HepG2 (cell line): ENCODE results near the gene TRAPPC3. TPM values are rescaled to one million over a fixed set of nuclear protein-coding genes. Genes with fewer than 3 reads are reported as not detected.

Experiments
- BHLHE40 ChIP-seq: IDR thresholded peaks from 2 replicates; pipeline ENCODE4 v1.6.1; 2011; ENCODE audit warnings: low read length, improper control_type of control experiment
- CAMTA2 ChIP-seq: sonication (generic); formaldehyde crosslinking; IDR thresholded peaks from 2 replicates; pipeline ENCODE4 v1.4.0; 2020; ENCODE audit warnings: mild to moderate bottlenecking, missing genetic modification reagents, borderline replicate concordance
- CEBPZ ChIP-seq: IDR thresholded peaks from 2 replicates; pipeline ENCODE4 v1.6.1; 2012; ENCODE audit warnings: low read length, improper control_type of control experiment
- CERS6 ChIP-seq: sonication (generic); formaldehyde crosslinking; IDR thresholded peaks from 2 replicates; pipeline ENCODE4 v1.5.0; 2020; ENCODE audit warnings: missing genetic modification reagents
- DMTF1 ChIP-seq: sonication (generic); formaldehyde crosslinking; IDR thresholded peaks from 2 replicates; pipeline ENCODE4 v1.4.0; 2020; ENCODE audit warnings: mild to moderate bottlenecking, missing genetic modification reagents
- FUBP1 ChIP-seq: sonication (generic); formaldehyde crosslinking; IDR thresholded peaks from 2 replicates; pipeline ENCODE4 v1.5.1; 2020; ENCODE audit warnings: missing genetic modification reagents, mild to moderate bottlenecking, borderline replicate concordance
- GATAD1 ChIP-seq: IDR thresholded peaks from 2 replicates; pipeline ENCODE4 v1.6.1; 2016; ENCODE audit warnings: missing genetic modification reagents, missing compliant biosample characterization
- MIER3 ChIP-seq: IDR thresholded peaks from 2 replicates; pipeline ENCODE4 v1.6.1; 2016; ENCODE audit warnings: missing compliant biosample characterization, borderline replicate concordance
- NFYC ChIP-seq: IDR thresholded peaks from 2 replicates; pipeline ENCODE4 v1.6.1; 2016; ENCODE audit warnings: missing genetic modification reagents, missing compliant biosample characterization
- RFX1 ChIP-seq: fragments of 450-650 bp; IDR thresholded peaks from 2 replicates; pipeline ENCODE4 v1.6.1; 2017
- TMF1 ChIP-seq: sonication (generic); formaldehyde crosslinking; IDR thresholded peaks from 2 replicates; pipeline ENCODE4 v1.8.1; 2022; ENCODE audit warnings: low read depth, missing genetic modification reagents
- TOPORS ChIP-seq: sonication (generic); formaldehyde crosslinking; IDR thresholded peaks from 2 replicates; pipeline ENCODE4 v1.8.0; 2023; ENCODE audit warnings: mild to moderate bottlenecking, missing genetic modification reagents
- ZFP1 ChIP-seq: IDR thresholded peaks from 2 replicates; pipeline ENCODE4 v1.6.1; 2016
- ZFP36L2 ChIP-seq: sonication (generic); formaldehyde crosslinking; IDR thresholded peaks from 2 replicates; pipeline ENCODE4 v1.4.0; 2020; ENCODE audit warnings: missing genetic modification reagents
- ZNF563 ChIP-seq: sonication (generic); formaldehyde crosslinking; IDR thresholded peaks from 2 replicates; pipeline ENCODE4 v1.8.0; 2022; ENCODE audit warnings: mild to moderate bottlenecking, moderate library complexity, missing genetic modification reagents
- ZNF616 ChIP-seq: sonication (generic); formaldehyde crosslinking; IDR thresholded peaks from 2 replicates; pipeline ENCODE4 v1.5.0; 2020; ENCODE audit warnings: low read depth, mild to moderate bottlenecking, missing genetic modification reagents
- ZNF75D ChIP-seq: sonication (generic); formaldehyde crosslinking; IDR thresholded peaks from 2 replicates; pipeline ENCODE4 v1.8.1; 2023; ENCODE audit warnings: missing genetic modification reagents, mild to moderate bottlenecking, borderline replicate concordance
- ZUFSP ChIP-seq: sonication (generic); formaldehyde crosslinking; IDR thresholded peaks from 2 replicates; pipeline ENCODE4 v1.9.0; 2021; ENCODE audit warnings: missing genetic modification reagents, mild to moderate bottlenecking, borderline replicate concordance
- polyA plus RNA-seq, 8 experiments: library from polyadenylated mRNA; depleted of rRNA in 3 of 8; stranded (reverse) in 7 of 8; unstranded in 1 of 8; fragments of >200 nt; fragmentation: Illumina TruSeq in 4 of 8; extraction: Trizol in 4 of 8; gene quantifications; 2 replicates each; pipeline versions ENCODE4 v1.2.1 to v1.2.3, GENCODE V29; 2011 to 2016; ENCODE audit warnings: low read depth in 4 of 8, missing spikeins in 1 of 8, mixed read lengths in 1 of 8; ENCODE audit not compliant: insufficient read depth in 1 of 8
- total RNA-seq, 5 experiments: library from RNA; depleted of rRNA; stranded (reverse); fragments of >200 nt; fragmentation: Illumina TruSeq; extraction: Trizol; gene quantifications; 2 replicates each; pipeline ENCODE4 v1.2.3, GENCODE V29; 2016; ENCODE audit warnings: low read depth in 1 of 5

TRAPPC3 gene
- total and polyA plus RNA-seq, 2 of the 13 experiments (the other 11 are each of a cell fraction or from before 2014, with no cell fraction given), result 53.7 to 62.4 TPM

GRCh38 chr1:36155408-36156328 is 6.4 kb upstream of the TRAPPC3 start, which contains the start of gene MAP7D1 (continued):
- no peak for TF ChIP-seq ZFP1
- no peak for TF ChIP-seq MIER3 (CRISPR knock-in tag)
- no peak for TF ChIP-seq ZNF616 (CRISPR knock-in tag)
- no peak for TF ChIP-seq CERS6
- TF ChIP-seq GATAD1 (CRISPR knock-in tag), result no peak
- peak; percentile 86 for TF ChIP-seq BHLHE40
- TF ChIP-seq ZFP36L2 (CRISPR knock-in tag), result no peak
- TF ChIP-seq NFYC (CRISPR knock-in tag), result no peak
- TF ChIP-seq CEBPZ, result no peak
- TF ChIP-seq ZUFSP, result no peak
- no peak for TF ChIP-seq DMTF1 (CRISPR knock-in tag)
- TF ChIP-seq FUBP1 (CRISPR knock-in tag), result no peak
- 0 out of 2 replicates have a peak, but pooled peaks have one; percentile 74 for TF ChIP-seq ZNF563
- TF ChIP-seq RFX1, result no peak
- TF ChIP-seq ZNF75D (CRISPR knock-in tag), result no peak
- TF ChIP-seq TMF1 (CRISPR knock-in tag), result 0 out of 2 replicates have a peak, but pooled peaks have one; percentile 4
- TF ChIP-seq TOPORS (CRISPR knock-in tag), result no peak
- TF ChIP-seq CAMTA2 (CRISPR knock-in tag), result no peak
